Thyroid gland (tissue), 4 donors: ENCODE measurements around the gene CMSS1.

ENCODE experiments used
- CTCF ChIP-seq, 6 experiments: fragments of 200-600 bp in 3 of 6; fragments of 450-650 bp in 3 of 6; sonication (generic) in 3 of 6; IDR thresholded peaks; one replicate each; pipeline ENCODE4 v1.5.1; 2016 to 2019; ENCODE audit warnings: antibody characterized with exemption in 6 of 6, mild to moderate bottlenecking in 2 of 6, inconsistent platforms in 1 of 6, moderate library complexity in 1 of 6
- POLR2A ChIP-seq, 2 donors: fragments of 450-650 bp; IDR thresholded peaks; one replicate each; pipeline ENCODE4 v1.6.1; 2017; ENCODE audit warnings: antibody characterized with exemption in 2 of 2, mild to moderate bottlenecking in 2 of 2, moderate library complexity in 1 of 2

GRCh38 chr3:100227511-100227921, 409.9 kb downstream of the CMSS1 start:
- TF ChIP-seq CTCF (IDR thresholded peaks at IDR 0.05): no peak
- TF ChIP-seq POLR2A (IDR thresholded peaks at IDR 0.05): no peak
